ENCODE measurements around the gene CLCN1. TPM values are rescaled to one million over a fixed set of nuclear protein-coding genes. Genes with fewer than 3 reads are reported as not detected.

CLCN1 gene
- total and polyA plus RNA-seq, 2 of the 4 experiments (the other 2 are of a cell fraction): not detected

DNA sequence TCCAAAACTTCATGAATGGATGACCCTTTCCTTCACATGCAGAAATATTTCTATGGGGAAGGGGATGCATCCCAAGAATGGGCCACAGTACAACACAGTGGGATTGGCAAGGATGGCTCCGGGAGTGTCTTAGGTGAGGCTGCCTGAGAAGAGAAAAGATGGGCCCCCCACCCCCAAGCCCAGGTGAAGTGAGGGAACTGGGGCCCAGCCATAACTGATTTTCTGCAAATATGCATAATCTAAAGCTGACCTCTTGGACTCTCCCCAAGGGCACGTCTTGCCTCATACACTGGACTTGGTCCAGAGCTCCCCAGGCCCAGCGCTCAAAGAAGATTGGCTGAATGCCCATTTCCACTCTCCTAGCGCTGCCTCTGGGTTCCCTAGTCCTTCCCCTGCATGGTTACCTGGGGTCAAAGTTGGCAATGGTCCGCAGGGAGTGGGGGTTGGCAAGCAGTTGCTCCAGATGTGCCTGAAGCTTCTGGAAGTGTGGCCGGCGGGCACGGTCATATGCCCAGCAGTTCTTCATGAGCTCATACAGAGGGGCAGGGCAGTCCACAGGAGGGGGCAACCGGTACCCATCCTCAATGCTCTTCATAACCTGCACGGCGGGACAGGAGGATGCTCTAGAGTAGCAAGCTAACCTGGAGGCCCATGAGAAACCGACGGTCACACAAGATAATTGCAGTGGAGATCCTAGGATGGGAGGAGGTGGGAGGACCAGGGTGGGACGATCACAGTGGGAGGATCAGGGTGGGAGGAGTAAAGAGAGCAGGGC is 77.5 kb downstream of the CLCN1 start:
- peaks cover 3% of the 10 kb centered on the region; the same call in 1 of the 2 replicates for H3K27me3 ChIP-seq (ENCODE audit: control insufficient read depth, insufficient read depth, low read length)
- H2BK15ac ChIP-seq (ENCODE audit: low read depth, low read length): no peak overlapping the region
- H2AK5ac ChIP-seq (ENCODE audit: low read depth, low read length): no peak overlapping the region
- H2BK120ac ChIP-seq (ENCODE audit: low read depth, low read length): no peak overlapping the region
- dilution Hi-C loops (cut with HindIII; ENCODE audit: low sequenced_read_pairs, unreplicated experiment): no loop called here
- peaks cover 40% of the 10 kb centered on the region for H3K4me1 ChIP-seq (ENCODE audit: control insufficient read depth, insufficient read depth, low read length)
- 0 out of 2 replicates have a peak, but pooled peaks have one; percentile 22 for TF ChIP-seq CEBPB (IDR thresholded peaks at IDR 0.05; ENCODE audit: low read depth, low read length)
- TF ChIP-seq POLR2A (IDR thresholded peaks at IDR 0.05; ENCODE audit: low read depth, low read length): no peak; the same call in none of the 2 replicates
- H3K27ac ChIP-seq (ENCODE audit: insufficient read depth, low read length): no peak overlapping the region
- no peak overlapping the region; the same call in 1 of the 2 replicates for H3K18ac ChIP-seq (ENCODE audit: low read depth, low read length)
- no peak overlapping the region for H3K4me2 ChIP-seq (ENCODE audit: low read depth, low read length)
- peaks cover 44% of the 10 kb centered on the region for H3K36me3 ChIP-seq (ENCODE audit: control insufficient read depth, insufficient read depth, low read length)
- H3K14ac ChIP-seq (replicated peaks; ENCODE audit: low read depth, low read length): no peak overlapping the region
- H3K9me3 ChIP-seq (ENCODE audit: control insufficient read depth, insufficient read depth, low read length): no peaks in the 10 kb centered on the region
- peak; percentile 5 for ATAC-seq (ENCODE audit: low read depth)
- H4K8ac ChIP-seq (ENCODE audit: low read depth in 2 of 2, low read length in 2 of 2): no peak overlapping the region
- H3K79me1 ChIP-seq (ENCODE audit: low read depth in 1 of 2, low read length in 2 of 2): peaks cover 16 to 41% of the 10 kb centered on the region in 2 experiments; a peak in 3 of 4 replicates
- DNase-seq: peak; percentile 45
- no peak overlapping the region for H3K56ac ChIP-seq (ENCODE audit: extremely low read depth, insufficient read depth, low read length)
- H4K20me1 ChIP-seq (ENCODE audit: insufficient read depth, low read length): peaks cover 57% of the 10 kb centered on the region
- no peak overlapping the region for H3K4me3 ChIP-seq (ENCODE audit: insufficient read depth, low read depth, low read length)
- no peak overlapping the region for H2AK9ac ChIP-seq (replicated peaks; ENCODE audit: low read depth, low read length, poor library complexity)
- H4K91ac ChIP-seq (ENCODE audit: insufficient read depth, low read depth, low read length): no peak overlapping the region
- H2BK20ac ChIP-seq (ENCODE audit: low read depth, low read length): no peak overlapping the region; the same call in 1 of the 2 replicates
- H4K5ac ChIP-seq (ENCODE audit: low read depth, low read length): no peak overlapping the region
- no TSS peak for BruUV-seq (replicated peaks)
- ChIA-PET CTCF (interaction anchor here (0.9 kb wide), 1 partner anchor 153 kb away, joined by 5 read pairs; no protein-coding TSS in a partner anchor), POLR2A (ENCODE audit: unreplicated experiment) (interaction anchor here (0.9 to 1.7 kb wide), 2 partner anchors 9 to 68 kb away, joined by 3 to 5 read pairs; no protein-coding TSS in a partner anchor)
- H3K23ac ChIP-seq (ENCODE audit: low read depth, low read length): no peak overlapping the region
- peaks cover 30% of the 10 kb centered on the region for H3K9me1 ChIP-seq (ENCODE audit: insufficient read depth, low read length)
- intact Hi-C loops (cut with micrococcal nuclease): loop anchor here (5.0 kb wide), 1 partner anchor 99 kb away; no protein-coding TSS in a partner anchor
- in situ Hi-C loops (cut with MboI; ENCODE audit: low sequenced_read_pairs): no loop called here
- H3K9ac ChIP-seq (ENCODE audit: low read depth, low read length): no peak overlapping the region
- no peak overlapping the region for H3K4ac ChIP-seq (ENCODE audit: low read depth, low read length)
- H2AFZ ChIP-seq (replicated peaks; ENCODE audit: low read length, poor library complexity): no peak overlapping the region
- no peak overlapping the region for H2BK5ac ChIP-seq (ENCODE audit: low read depth, low read length, poor library complexity, severe bottlenecking)
- 65% methylated on average over 7 of the region's 14 CpGs; no CpG with 5 or more reads in 1 of the 2 experiments for WGBS, 2 experiments (ENCODE audit: extremely low coverage in 2 of 2, insufficient read length in 1 of 2)

Data from IMR-90 (cell line).